HCT116 (cell line): ENCODE measurements around the gene SPIN1. TPM values are rescaled to one million over a fixed set of nuclear protein-coding genes. Genes with fewer than 3 reads are reported as not detected.

Experiments used
- ATAC-seq: fragments of 200-7000 bp; cut with Tn5 transposase; 2 replicates; pipeline ENCODE4 v1.9.1; 2020; ENCODE audit warnings: mild to moderate bottlenecking, moderate library complexity
- BruUV-seq: library from RNA; stranded (reverse); fragments of 400-500 nt; replicated peaks from 2 replicates; lab custom pipeline; 2021; lab: Mats Ljungman, UMichigan
- CTCF ChIA-PET: fragments of 300-600 bp; sonication (Branson Sonifier 250); formaldehyde crosslinking; loops from one replicate; lab custom pipeline; 2021; ENCODE audit warnings: antibody characterized with exemption; lab: Charles Lee
- POLR2A ChIA-PET: fragments of 300-600, 350-600 bp; sonication (Branson Sonifier 250); formaldehyde crosslinking; loops from one replicate; lab custom pipeline; 2021; ENCODE audit warnings: antibody characterized with exemption; lab: Charles Lee
- RAD21 ChIA-PET, 2 experiments: fragments of 300-600 bp; sonication (Branson Sonifier 250); formaldehyde crosslinking; loops; one replicate each; lab custom pipeline; 2023; ENCODE audit warnings: low total read pairs in 2 of 2; ENCODE audit not compliant: uncharacterized antibody in 2 of 2, unreplicated experiment in 2 of 2, low non-redundant PET in 1 of 2; lab: Charles Lee
- DNase-seq: peaks from one replicate; pipeline ENCODE4 v3.0.0-alpha.2; 2010; ENCODE audit warnings: low read depth, low spot score
- H2AFZ ChIP-seq: fragments of 200-600 bp; shearing (Covaris generic), sonication (generic); 2 replicates; pipeline ENCODE4 v1.6.1; 2017; ENCODE audit warnings: low read depth, mixed run types, mixed read lengths, antibody characterized with exemption, low read length; ENCODE audit not compliant: poor library complexity, severe bottlenecking
- H3K27ac ChIP-seq: 2 replicates; pipeline ENCODE4 v1.5.1; 2012; ENCODE audit warnings: low read depth, low read length
- H3K27me3 ChIP-seq: fragments of 200-600 bp; sonication (generic); 2 replicates; pipeline ENCODE4 v1.6.1; 2016; ENCODE audit warnings: mixed run types, low read length, mixed read lengths; ENCODE audit not compliant: insufficient read depth
- H3K36me3 ChIP-seq, 2 experiments: fragments of 200-500 bp in 1 of 2; fragments of 200-600 bp in 1 of 2; sonication (Bioruptor generic) in 1 of 2; sonication (generic) in 1 of 2; 2 replicates each; pipeline versions ENCODE4 v1.5.1 to v1.6.1; 2014 to 2016; ENCODE audit warnings: low read length in 2 of 2, inconsistent platforms in 1 of 2, mixed read lengths in 1 of 2, mixed run types in 1 of 2; ENCODE audit not compliant: insufficient read depth in 2 of 2, control insufficient read depth in 1 of 2
- H3K4me1 ChIP-seq, 2 experiments: fragments of 200-600 bp in 1 of 2; sonication (generic) in 1 of 2; 2 replicates each; pipeline versions ENCODE4 v1.5.1 to v1.6.1; 2012 to 2017; ENCODE audit warnings: low read length in 2 of 2, inconsistent platforms in 1 of 2, mild to moderate bottlenecking in 1 of 2, mixed read lengths in 1 of 2, mixed run types in 1 of 2, moderate library complexity in 1 of 2; ENCODE audit not compliant: insufficient read depth in 2 of 2, control insufficient read depth in 1 of 2
- H3K4me2 ChIP-seq: fragments of 200-600 bp; sonication (generic); 2 replicates; pipeline ENCODE4 v1.6.1; 2017; ENCODE audit warnings: mixed run types, low read length, mixed read lengths
- H3K4me3 ChIP-seq, 2 experiments: fragments of 200-600 bp in 1 of 2; sonication (generic) in 1 of 2; replicated peaks in 1 of 2; 2 replicates each; pipeline ENCODE4 v1.5.1; 2011 to 2016; ENCODE audit warnings: low read length in 2 of 2, control low read depth in 1 of 2, low read depth in 1 of 2, mild to moderate bottlenecking in 1 of 2, mixed read lengths in 1 of 2, mixed run types in 1 of 2
- H3K79me2 ChIP-seq: fragments of 200-600 bp; sonication (generic); 2 replicates; pipeline ENCODE4 v1.6.1; 2017; ENCODE audit warnings: mild to moderate bottlenecking, mixed run types, low read length, moderate library complexity, mixed read lengths; ENCODE audit not compliant: insufficient read depth
- H3K9ac ChIP-seq: fragments of 200-600 bp; sonication (generic); 2 replicates; pipeline ENCODE4 v1.6.1; 2016; ENCODE audit warnings: low read length, mixed read lengths
- H3K9me2 ChIP-seq: fragments of 200-600 bp; sonication (generic), shearing (Covaris generic); 2 replicates; pipeline ENCODE4 v1.6.1; 2017; ENCODE audit warnings: mixed run types, mild to moderate bottlenecking, moderate library complexity; ENCODE audit not compliant: insufficient read depth
- H3K9me3 ChIP-seq, 2 experiments: fragments of 200-500 bp in 1 of 2; fragments of 200-600 bp in 1 of 2; sonication (Bioruptor generic) in 1 of 2; sonication (generic) in 1 of 2; 2 replicates each; pipeline ENCODE4 v1.6.1; 2014 to 2017; ENCODE audit warnings: low read length in 2 of 2, mixed read lengths in 2 of 2, inconsistent platforms in 1 of 2, low read depth in 1 of 2, mild to moderate bottlenecking in 1 of 2, mixed run types in 1 of 2, moderate library complexity in 1 of 2; ENCODE audit not compliant: control insufficient read depth in 1 of 2, insufficient read depth in 1 of 2
- H4K20me1 ChIP-seq: fragments of 200-600 bp; sonication (generic), shearing (Covaris generic); 2 replicates; pipeline ENCODE4 v1.6.1; 2017; ENCODE audit warnings: mixed run types, mild to moderate bottlenecking, moderate library complexity; ENCODE audit not compliant: insufficient read depth
- CEBPB ChIP-seq: IDR thresholded peaks from 2 replicates; pipeline ENCODE4 v1.6.1; 2012; ENCODE audit warnings: low read depth
- EGR1 ChIP-seq: IDR thresholded peaks from 2 replicates; pipeline ENCODE4 v1.6.1; 2012; ENCODE audit warnings: low read depth
- EZH2 ChIP-seq: fragments of 200-600 bp; sonication (generic); IDR thresholded peaks from 2 replicates; pipeline ENCODE4 v1.6.1; 2017; ENCODE audit warnings: antibody characterized with exemption, mixed run types
- FOSL1 ChIP-seq: IDR thresholded peaks from 2 replicates; pipeline ENCODE4 v1.6.1; 2012; ENCODE audit warnings: low read depth
- POLR2AphosphoS5 ChIP-seq: IDR thresholded peaks from 2 replicates; pipeline ENCODE4 v1.6.1; 2011; ENCODE audit warnings: mild to moderate bottlenecking, low read depth, low read length, moderate library complexity
- RAD21 ChIP-seq: IDR thresholded peaks from 2 replicates; pipeline ENCODE4 v1.6.1; 2012; ENCODE audit warnings: low read depth, mild to moderate bottlenecking
- SP1 ChIP-seq: IDR thresholded peaks from 2 replicates; pipeline ENCODE4 v1.6.1; 2012; ENCODE audit warnings: low read depth
- SRF ChIP-seq: IDR thresholded peaks from 2 replicates; pipeline ENCODE4 v1.6.1; 2012; ENCODE audit warnings: low read depth
- ZFX ChIP-seq: fragments of 450-650 bp; IDR thresholded peaks from 2 replicates; pipeline ENCODE4 v1.6.1; 2017
- ZNF274 ChIP-seq: fragments of 200-500 bp; sonication (Bioruptor generic); IDR thresholded peaks from 2 replicates; pipeline ENCODE4 v1.6.1; 2014; ENCODE audit warnings: mild to moderate bottlenecking, low read depth, low read length, inconsistent platforms
- intact Hi-C: fragments of 100-400 bp; cut with micrococcal nuclease; formaldehyde crosslinking; loops from 2 replicates; pipeline ENCODE4 v1.10.0; 2022
- total RNA-seq: library from RNA; stranded (reverse); gene quantifications from one replicate; pipeline ENCODE4 v1.2.1, GENCODE V29; 2021; ENCODE audit not compliant: unreplicated experiment
- TF ChIP-seq, protein P1 (sequence below): IDR thresholded peaks from 2 replicates; pipeline ENCODE4 v1.6.1; 2012; ENCODE audit warnings: low read depth
- TF ChIP-seq, protein P2 (sequence below), 3 experiments: fragments of 200-600 bp in 1 of 3; sonication (generic) in 1 of 3; IDR thresholded peaks in 2 of 3; conservative IDR thresholded peaks in 1 of 3; 2 replicates each; pipeline ENCODE4 v1.5.1; 2012 to 2017; ENCODE audit warnings: low read depth in 2 of 3, low read length in 2 of 3, antibody characterized with exemption in 1 of 3, borderline replicate concordance in 1 of 3, control low read depth in 1 of 3, mild to moderate bottlenecking in 1 of 3, mixed read lengths in 1 of 3, mixed run types in 1 of 3, moderate library complexity in 1 of 3; ENCODE audit not compliant: insufficient read depth in 1 of 3

Gene SPIN1
- total RNA-seq, 1 experiment from 2014 or later, result 74.0 TPM

DNA sequence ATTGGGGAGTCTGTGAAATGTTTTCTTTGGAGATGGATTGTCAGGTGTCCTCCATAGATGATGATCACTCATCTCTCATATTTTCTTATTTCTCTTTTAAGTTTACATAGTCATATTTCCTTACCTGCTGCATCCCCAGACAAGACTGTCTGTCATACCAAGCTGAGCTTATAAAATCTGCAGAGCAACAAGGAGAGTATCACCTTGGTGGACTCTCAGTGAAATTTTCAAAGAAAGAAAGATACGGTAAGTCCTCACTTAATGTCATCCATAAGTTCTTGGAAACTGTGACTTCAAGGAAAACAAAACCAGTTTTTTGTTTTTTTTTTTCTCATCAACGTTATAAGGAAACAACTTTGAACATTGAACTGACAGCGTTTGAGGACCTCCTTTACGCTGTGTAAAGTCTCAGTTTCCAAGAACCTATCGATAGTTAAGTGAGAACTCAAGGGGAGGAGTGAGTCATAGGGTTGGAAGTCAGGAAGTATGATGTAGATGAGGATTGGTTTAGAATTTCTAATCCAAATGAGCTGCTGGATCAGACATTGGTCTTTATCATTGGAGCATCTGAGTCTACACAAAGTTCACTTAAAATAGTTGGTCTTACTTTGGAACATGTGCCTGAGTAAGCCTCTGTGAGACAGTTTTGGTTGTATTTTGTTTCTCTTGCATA is 45.5 kb downstream of the SPIN1 start:
- no peak overlapping the region for H3K27ac ChIP-seq
- RAD21 ChIA-PET, result no interaction called here
- H3K27me3 ChIP-seq, result no peaks in the 10 kb centered on the region
- peaks cover 9% of the 10 kb centered on the region; the same call in 1 of the 2 replicates for H4K20me1 ChIP-seq
- POLR2A ChIA-PET, result no interaction called here
- TF ChIP-seq CEBPB (no peak), SRF (no peak), ZFX (no peak), EZH2 (no peak), POLR2AphosphoS5 (no peak), ZNF274 (no peak), SP1 (no peak), EGR1 (no peak), FOSL1 (no peak), RAD21 (no peak)
- TF ChIP-seq, protein P1, sequence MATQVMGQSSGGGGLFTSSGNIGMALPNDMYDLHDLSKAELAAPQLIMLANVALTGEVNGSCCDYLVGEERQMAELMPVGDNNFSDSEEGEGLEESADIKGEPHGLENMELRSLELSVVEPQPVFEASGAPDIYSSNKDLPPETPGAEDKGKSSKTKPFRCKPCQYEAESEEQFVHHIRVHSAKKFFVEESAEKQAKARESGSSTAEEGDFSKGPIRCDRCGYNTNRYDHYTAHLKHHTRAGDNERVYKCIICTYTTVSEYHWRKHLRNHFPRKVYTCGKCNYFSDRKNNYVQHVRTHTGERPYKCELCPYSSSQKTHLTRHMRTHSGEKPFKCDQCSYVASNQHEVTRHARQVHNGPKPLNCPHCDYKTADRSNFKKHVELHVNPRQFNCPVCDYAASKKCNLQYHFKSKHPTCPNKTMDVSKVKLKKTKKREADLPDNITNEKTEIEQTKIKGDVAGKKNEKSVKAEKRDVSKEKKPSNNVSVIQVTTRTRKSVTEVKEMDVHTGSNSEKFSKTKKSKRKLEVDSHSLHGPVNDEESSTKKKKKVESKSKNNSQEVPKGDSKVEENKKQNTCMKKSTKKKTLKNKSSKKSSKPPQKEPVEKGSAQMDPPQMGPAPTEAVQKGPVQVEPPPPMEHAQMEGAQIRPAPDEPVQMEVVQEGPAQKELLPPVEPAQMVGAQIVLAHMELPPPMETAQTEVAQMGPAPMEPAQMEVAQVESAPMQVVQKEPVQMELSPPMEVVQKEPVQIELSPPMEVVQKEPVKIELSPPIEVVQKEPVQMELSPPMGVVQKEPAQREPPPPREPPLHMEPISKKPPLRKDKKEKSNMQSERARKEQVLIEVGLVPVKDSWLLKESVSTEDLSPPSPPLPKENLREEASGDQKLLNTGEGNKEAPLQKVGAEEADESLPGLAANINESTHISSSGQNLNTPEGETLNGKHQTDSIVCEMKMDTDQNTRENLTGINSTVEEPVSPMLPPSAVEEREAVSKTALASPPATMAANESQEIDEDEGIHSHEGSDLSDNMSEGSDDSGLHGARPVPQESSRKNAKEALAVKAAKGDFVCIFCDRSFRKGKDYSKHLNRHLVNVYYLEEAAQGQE, result no peak
- TF ChIP-seq, protein P2, sequence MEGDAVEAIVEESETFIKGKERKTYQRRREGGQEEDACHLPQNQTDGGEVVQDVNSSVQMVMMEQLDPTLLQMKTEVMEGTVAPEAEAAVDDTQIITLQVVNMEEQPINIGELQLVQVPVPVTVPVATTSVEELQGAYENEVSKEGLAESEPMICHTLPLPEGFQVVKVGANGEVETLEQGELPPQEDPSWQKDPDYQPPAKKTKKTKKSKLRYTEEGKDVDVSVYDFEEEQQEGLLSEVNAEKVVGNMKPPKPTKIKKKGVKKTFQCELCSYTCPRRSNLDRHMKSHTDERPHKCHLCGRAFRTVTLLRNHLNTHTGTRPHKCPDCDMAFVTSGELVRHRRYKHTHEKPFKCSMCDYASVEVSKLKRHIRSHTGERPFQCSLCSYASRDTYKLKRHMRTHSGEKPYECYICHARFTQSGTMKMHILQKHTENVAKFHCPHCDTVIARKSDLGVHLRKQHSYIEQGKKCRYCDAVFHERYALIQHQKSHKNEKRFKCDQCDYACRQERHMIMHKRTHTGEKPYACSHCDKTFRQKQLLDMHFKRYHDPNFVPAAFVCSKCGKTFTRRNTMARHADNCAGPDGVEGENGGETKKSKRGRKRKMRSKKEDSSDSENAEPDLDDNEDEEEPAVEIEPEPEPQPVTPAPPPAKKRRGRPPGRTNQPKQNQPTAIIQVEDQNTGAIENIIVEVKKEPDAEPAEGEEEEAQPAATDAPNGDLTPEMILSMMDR (IDR thresholded peaks at IDR 0.05 in 2 of 3, conservative IDR thresholded peaks at IDR 0.05 in 1 of 3; ENCODE audit: borderline replicate concordance in 1 of 3, insufficient read depth in 1 of 3, low read depth in 2 of 3, low read length in 2 of 3), result no peak
- H3K4me1 ChIP-seq, result peaks cover 0 to 14% of the 10 kb centered on the region in 2 experiments; a peak in 1 of 4 replicates
- H3K9me2 ChIP-seq, result no peaks in the 10 kb centered on the region
- CTCF ChIA-PET, result no interaction called here
- no peak overlapping the region for H3K4me2 ChIP-seq
- H3K36me3 ChIP-seq, result 0 out of 4 replicates have a peak, but pooled peaks cover 0 to 3% of the 10 kb centered on the region in 2 experiments
- no TSS peak for BruUV-seq
- ATAC-seq (no peak), DNase-seq (no peak)
- H2AFZ ChIP-seq, result no peak overlapping the region
- no peak overlapping the region for H3K4me3 ChIP-seq
- H3K9ac ChIP-seq, result no peak overlapping the region
- no peaks in the 10 kb centered on the region for H3K9me3 ChIP-seq
- intact Hi-C loops, result no loop called here
- H3K79me2 ChIP-seq, result peaks cover 84% of the 10 kb centered on the region
